ENCODE results near the gene GAP43.

GRCh38 chr3:115758076-115758763 lies 134.9 kb downstream of the GAP43 start:
- TF ChIP-seq, protein P1, sequence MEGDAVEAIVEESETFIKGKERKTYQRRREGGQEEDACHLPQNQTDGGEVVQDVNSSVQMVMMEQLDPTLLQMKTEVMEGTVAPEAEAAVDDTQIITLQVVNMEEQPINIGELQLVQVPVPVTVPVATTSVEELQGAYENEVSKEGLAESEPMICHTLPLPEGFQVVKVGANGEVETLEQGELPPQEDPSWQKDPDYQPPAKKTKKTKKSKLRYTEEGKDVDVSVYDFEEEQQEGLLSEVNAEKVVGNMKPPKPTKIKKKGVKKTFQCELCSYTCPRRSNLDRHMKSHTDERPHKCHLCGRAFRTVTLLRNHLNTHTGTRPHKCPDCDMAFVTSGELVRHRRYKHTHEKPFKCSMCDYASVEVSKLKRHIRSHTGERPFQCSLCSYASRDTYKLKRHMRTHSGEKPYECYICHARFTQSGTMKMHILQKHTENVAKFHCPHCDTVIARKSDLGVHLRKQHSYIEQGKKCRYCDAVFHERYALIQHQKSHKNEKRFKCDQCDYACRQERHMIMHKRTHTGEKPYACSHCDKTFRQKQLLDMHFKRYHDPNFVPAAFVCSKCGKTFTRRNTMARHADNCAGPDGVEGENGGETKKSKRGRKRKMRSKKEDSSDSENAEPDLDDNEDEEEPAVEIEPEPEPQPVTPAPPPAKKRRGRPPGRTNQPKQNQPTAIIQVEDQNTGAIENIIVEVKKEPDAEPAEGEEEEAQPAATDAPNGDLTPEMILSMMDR (IDR thresholded peaks at IDR 0.05 in 8 of 11, conservative IDR thresholded peaks at IDR 0.05 in 3 of 11) = no peak
- TF ChIP-seq POLR2A (IDR thresholded peaks at IDR 0.05) = no peak
